Endodermal cell (in vitro differentiated cells): Measurements from ENCODE around the gene TMEM175. TPM values are rescaled to one million over a fixed set of nuclear protein-coding genes. Genes with fewer than 3 reads are reported as not detected.

Experiments
- DNase-seq: peaks from one replicate; pipeline ENCODE4 v3.0.0-alpha.2; 2017
- H3K27ac ChIP-seq: 2 replicates; pipeline ENCODE4 v1.5.1; 2013; ENCODE audit warnings: mild to moderate bottlenecking, low read depth, low read length, moderate library complexity
- H3K27me3 ChIP-seq: 2 replicates; pipeline ENCODE4 v1.6.1; 2013; ENCODE audit warnings: mild to moderate bottlenecking, low read length, moderate library complexity; ENCODE audit not compliant: insufficient read depth, control insufficient read depth, poor library complexity, severe bottlenecking
- H3K36me3 ChIP-seq: 2 replicates; pipeline ENCODE4 v1.7.0; 2013; ENCODE audit warnings: mild to moderate bottlenecking, low read length, moderate library complexity; ENCODE audit not compliant: control insufficient read depth, insufficient read depth
- H3K4me1 ChIP-seq: one replicate; pipeline ENCODE4 v1.7.0; 2013; ENCODE audit warnings: low read length; ENCODE audit not compliant: control insufficient read depth, insufficient read depth
- H3K4me3 ChIP-seq: 2 replicates; pipeline ENCODE4 v1.5.1; 2013; ENCODE audit warnings: mild to moderate bottlenecking, low read length, moderate library complexity
- H3K9ac ChIP-seq: 2 replicates; pipeline ENCODE4 v1.6.1; 2013; ENCODE audit warnings: mild to moderate bottlenecking, low read length, moderate library complexity; ENCODE audit not compliant: poor library complexity, severe bottlenecking; ENCODE audit errors: extremely low read depth
- H3K9me3 ChIP-seq: 2 replicates; pipeline ENCODE4 v1.6.1; 2013; ENCODE audit warnings: mild to moderate bottlenecking, low read length, moderate library complexity; ENCODE audit not compliant: control insufficient read depth
- H3K27ac Mint-ChIP-seq: 2 replicates; pipeline ENCODE4 v1.8.0; 2020; ENCODE audit warnings: mixed read lengths
- H3K27me3 Mint-ChIP-seq: 2 replicates; pipeline ENCODE4 v1.8.0; 2021; ENCODE audit warnings: mild to moderate bottlenecking, mixed read lengths; ENCODE audit not compliant: insufficient read depth
- H3K36me3 Mint-ChIP-seq: 2 replicates; pipeline ENCODE4 v1.8.0; 2020; ENCODE audit warnings: low read depth, mixed read lengths
- H3K4me1 Mint-ChIP-seq: 2 replicates; pipeline ENCODE4 v1.8.0; 2020; ENCODE audit warnings: mixed read lengths
- H3K4me3 Mint-ChIP-seq: 2 replicates; pipeline ENCODE4 v1.8.0; 2020; ENCODE audit warnings: mild to moderate bottlenecking, moderate library complexity, mixed read lengths
- H3K9me3 Mint-ChIP-seq: 2 replicates; pipeline ENCODE4 v1.8.0; 2020; ENCODE audit warnings: mild to moderate bottlenecking, mixed read lengths
- CTCF ChIP-seq: fragments of 200-600 bp; sonication (generic); conservative IDR thresholded peaks from 2 replicates; pipeline ENCODE4 v1.5.0; 2021; ENCODE audit warnings: antibody characterized with exemption, mild to moderate bottlenecking
- WGBS, 2 experiments: methylation state at CpG; one replicate each; pipeline versions ENCODE4 v1.1.5 to v1.1.7; 2013; ENCODE audit warnings: missing lambda C conversion rate in 2 of 2, mixed read lengths in 1 of 2; ENCODE audit not compliant: insufficient coverage in 1 of 2, insufficient read length in 1 of 2; 5-methylcytosine and 5-hydroxymethylcytosine counted together
- total RNA-seq, 2 donors: library from RNA; stranded (reverse); fragmentation: NEBNext Ultra II Directional in 1 of 2; extraction: Animal tissue kit (Norgen Biotek cat#: 25700) in 1 of 2; gene quantifications; 2 replicates in 1 of 2; 3 replicates in 1 of 2; pipeline ENCODE4 v1.2.1, GENCODE V29; 2021

TMEM175 gene
- total RNA-seq, 2 donors from 2014 or later, result 15.9 to 23.0 TPM

GRCh38 chr4:964346-965025, 32.2 kb downstream of the TMEM175 start:
- H3K27me3 ChIP-seq, result no peaks in the 10 kb centered on the region

GRCh38 chr4:965048-965765, 32.9 kb downstream of the TMEM175 start:
- no peak overlapping the region for H3K9ac ChIP-seq
- H3K27ac Mint-ChIP-seq, result no peak overlapping the region
- no peak overlapping the region for H3K27ac ChIP-seq
- no peaks in the 10 kb centered on the region for H3K4me1 Mint-ChIP-seq
- DNase-seq, result no peak
- no peaks in the 10 kb centered on the region for H3K27me3 ChIP-seq
- TF ChIP-seq CTCF, result no peak
- 92 to 93% methylated on average over 12 to 26 of the region's 26 CpGs for WGBS, 2 experiments
- H3K36me3 ChIP-seq, result no peaks in the 10 kb centered on the region
- no peaks in the 10 kb centered on the region for H3K4me1 ChIP-seq
- no peaks in the 10 kb centered on the region for H3K9me3 ChIP-seq
- no peak overlapping the region for H3K4me3 ChIP-seq
- no peak overlapping the region for H3K4me3 Mint-ChIP-seq
- H3K36me3 Mint-ChIP-seq, result peaks cover 10% of the 10 kb centered on the region
- no peaks in the 10 kb centered on the region for H3K9me3 Mint-ChIP-seq
- H3K27me3 Mint-ChIP-seq, result peaks cover 4% of the 10 kb centered on the region

More at GRCh38 chr4:964346-965025, 32.2 kb downstream of the TMEM175 start:
- no peak overlapping the region for H3K4me3 ChIP-seq
- Mint-ChIP-seq H3K9me3 (no peaks in the 10 kb centered on the region), H3K4me3 (no peak overlapping the region), H3K27me3 (peaks cover 4% of the 10 kb centered on the region), H3K27ac (no peak overlapping the region), H3K4me1 (no peaks in the 10 kb centered on the region), H3K36me3 (peaks cover 10% of the 10 kb centered on the region)
- no peak overlapping the region for H3K9ac ChIP-seq
- H3K9me3 ChIP-seq, result no peaks in the 10 kb centered on the region
- H3K4me1 ChIP-seq, result no peaks in the 10 kb centered on the region
- 93 to 95% methylated on average over 14 to 23 of the region's 23 CpGs for WGBS, 2 experiments
- H3K27ac ChIP-seq, result no peak overlapping the region
- TF ChIP-seq CTCF, result no peak
- no peaks in the 10 kb centered on the region for H3K36me3 ChIP-seq
- peak; percentile 41 for DNase-seq

GRCh38 chr4:965766-966134, 33.5 kb downstream of the TMEM175 start:
- Histone ChIP-seq H3K27me3 (no peaks in the 10 kb centered on the region), H3K4me1 (no peaks in the 10 kb centered on the region), H3K9ac (no peak overlapping the region), H3K27ac (no peak overlapping the region), H3K36me3 (no peaks in the 10 kb centered on the region), H3K9me3 (no peaks in the 10 kb centered on the region), H3K4me3 (no peak overlapping the region)
- H3K9me3 Mint-ChIP-seq, result no peaks in the 10 kb centered on the region
- H3K4me1 Mint-ChIP-seq, result peaks cover 5% of the 10 kb centered on the region
- 91 to 97% methylated on average over 8 to 21 of the region's 21 CpGs for WGBS, 2 experiments
- TF ChIP-seq CTCF, result no peak
- H3K27me3 Mint-ChIP-seq, result peaks cover 7% of the 10 kb centered on the region
- H3K4me3 Mint-ChIP-seq, result no peak overlapping the region
- H3K27ac Mint-ChIP-seq, result no peak overlapping the region
- peaks cover 10% of the 10 kb centered on the region for H3K36me3 Mint-ChIP-seq
- DNase-seq, result no peak
